Body of pancreas (tissue), 4 donors: Measurements from ENCODE around the gene ACTA2.

ENCODE experiments used
- CTCF ChIP-seq, 7 experiments: fragments of 450-650 bp in 4 of 7; fragments of 200-600 bp in 3 of 7; sonication (generic) in 3 of 7; IDR thresholded peaks; one replicate each; pipeline ENCODE4 v1.5.1; 2016 to 2019; ENCODE audit warnings: antibody characterized with exemption in 7 of 7
- POLR2A ChIP-seq, 3 donors: fragments of 450-650 bp; IDR thresholded peaks; one replicate each; pipeline ENCODE4 v1.6.1; 2016; ENCODE audit warnings: antibody characterized with exemption in 3 of 3, mild to moderate bottlenecking in 2 of 3

GRCh38 chr10:88989423-88989822, 36.9 kb upstream of the ACTA2 start:
- no peak for TF ChIP-seq CTCF (IDR thresholded peaks at IDR 0.05)
- no peak for TF ChIP-seq POLR2A (IDR thresholded peaks at IDR 0.05)
